Muscle of back (tissue), 11 donors: ENCODE data around the gene UBE2O. TPM values are rescaled to one million over a fixed set of nuclear protein-coding genes. Genes with fewer than 3 reads are reported as not detected.

Experiments
- DNase-seq, 3 donors: peaks; one replicate each; pipeline versions ENCODE4 v3.0.0 to v3.0.0-alpha.2; 2013
- polyA plus RNA-seq, 10 donors: library from polyadenylated mRNA; unstranded; fragments of 120-200 nt; gene quantifications; one replicate each; pipeline ENCODE4 v1.2.1, GENCODE V29; 2013; ENCODE audit not compliant: insufficient read length in 10 of 10

Gene UBE2O
- polyA plus RNA-seq, 10 donors = 13.0 to 24.8 (median 16.2) TPM

DNA sequence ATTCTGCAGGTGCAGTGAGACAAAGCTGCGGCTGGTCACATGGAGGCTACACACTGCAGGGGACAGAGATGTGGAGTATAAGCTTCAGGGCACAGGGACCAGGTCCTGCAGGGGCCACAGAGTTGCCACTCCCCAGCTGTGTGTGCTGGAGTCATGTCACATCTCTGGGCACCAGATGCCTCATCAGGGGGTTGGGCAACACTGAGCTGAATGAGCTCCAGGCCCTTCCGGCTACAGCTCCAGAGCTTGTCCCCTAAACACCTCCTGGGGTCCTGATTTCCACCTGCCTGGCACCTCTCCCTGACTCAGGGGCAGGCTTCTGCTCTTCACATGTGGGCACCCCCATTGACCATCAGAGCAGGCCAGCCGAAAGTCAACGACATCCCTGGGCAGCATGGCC is 36.1 kb downstream of the UBE2O start:
- no peak for DNase-seq

DNA sequence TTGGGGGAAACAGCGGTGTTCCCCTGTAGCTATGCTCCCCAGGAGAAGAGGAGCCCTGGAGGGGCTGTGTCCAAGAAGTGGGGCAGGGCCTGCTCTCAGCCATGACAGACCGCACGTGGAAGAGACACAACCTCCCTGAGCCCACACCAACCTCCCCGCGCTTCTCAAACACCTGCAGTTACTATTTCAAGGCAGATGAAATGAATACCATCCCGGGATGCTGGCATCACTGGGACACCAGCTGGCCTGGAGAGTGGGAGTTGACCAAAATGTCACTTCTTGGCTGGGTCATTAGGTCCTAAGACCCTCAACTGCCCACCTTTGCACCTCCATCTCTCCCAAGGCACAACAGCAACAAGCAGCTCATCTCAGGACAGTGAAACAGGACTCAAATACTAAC is 36.5 kb downstream of the UBE2O start:
- no peak for DNase-seq

DNA sequence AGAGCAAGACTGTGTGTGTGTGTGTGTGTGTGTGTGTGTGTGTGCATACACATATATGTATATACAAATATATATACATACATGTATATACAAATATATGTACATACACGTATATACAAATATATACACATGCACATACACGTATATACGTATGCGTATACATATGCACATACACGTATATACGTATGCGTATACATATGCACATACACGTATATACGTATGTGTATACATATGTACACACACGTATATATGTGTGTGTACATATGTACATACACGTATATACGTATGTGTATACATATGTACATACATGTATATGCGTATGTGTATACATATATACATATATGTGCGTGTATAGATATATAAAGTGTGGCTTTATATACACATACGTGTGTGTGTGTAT is 37.2 kb downstream of the UBE2O start:
- no peak for DNase-seq

DNA sequence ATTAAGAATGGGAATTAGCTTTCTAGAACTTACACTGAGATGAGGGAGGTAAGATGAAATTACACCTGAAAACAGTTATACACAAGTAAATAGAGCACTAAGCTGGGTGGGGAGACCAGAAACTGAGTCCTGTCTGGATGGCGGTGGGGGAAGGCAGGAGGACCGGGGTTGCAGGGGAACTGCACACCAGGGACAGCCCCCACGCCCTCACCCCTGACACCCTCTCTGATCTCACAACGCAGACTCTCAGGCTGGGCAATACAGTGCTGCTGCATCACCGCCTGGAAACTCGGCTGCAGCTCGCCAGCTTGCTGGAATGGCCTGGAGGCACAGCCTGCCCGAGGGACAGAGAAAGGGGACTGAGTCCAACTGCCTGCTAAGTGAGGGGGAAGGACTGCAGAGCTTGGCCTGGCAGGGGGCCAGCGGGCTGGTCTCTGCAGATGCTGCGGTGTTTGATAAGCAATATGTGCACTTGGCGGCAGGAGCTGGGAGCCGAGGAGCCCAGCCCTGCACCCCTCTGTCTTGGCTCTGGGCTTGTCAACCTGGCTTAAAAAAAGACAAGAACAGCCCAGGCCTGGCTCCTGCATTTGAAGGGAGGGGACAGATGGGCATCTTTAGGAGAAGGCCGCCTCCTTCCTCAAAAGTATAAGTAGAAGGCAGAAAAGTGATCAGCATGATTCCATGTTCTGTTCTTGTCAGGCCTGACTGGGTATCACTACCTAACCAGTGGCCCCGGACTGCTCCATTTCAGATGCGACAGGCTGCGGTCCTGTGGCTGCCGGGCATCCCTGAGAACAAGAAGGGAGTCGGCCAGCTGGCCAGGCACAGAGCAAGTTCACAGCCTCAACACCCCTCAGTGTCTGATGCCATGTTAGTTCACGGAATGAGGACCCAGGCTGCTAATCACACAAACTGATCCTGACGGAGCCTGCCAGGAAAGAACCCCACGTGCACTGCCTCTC is 38.3 kb downstream of the UBE2O start:
- peak; percentile 51 to 84 (median 76) for DNase-seq

DNA sequence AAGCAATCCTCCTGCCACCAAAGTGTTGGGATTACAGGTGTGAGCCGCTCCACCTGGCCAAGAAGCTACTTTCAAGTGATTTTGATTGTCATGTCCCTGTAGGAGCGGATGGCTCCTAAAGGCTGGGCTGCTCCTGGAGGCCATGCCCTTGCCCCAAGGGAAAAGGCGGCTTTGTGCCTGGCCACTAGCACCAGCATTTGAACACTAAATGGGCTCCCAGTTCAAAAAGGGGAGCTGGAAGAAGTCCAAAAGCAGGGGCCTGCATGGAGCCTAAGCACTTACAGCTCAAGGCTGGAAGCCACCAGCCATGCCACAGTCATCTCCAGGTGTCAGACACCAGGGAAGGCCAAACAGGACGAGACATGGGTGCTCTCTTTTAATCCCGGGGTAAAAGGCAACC is 41.7 kb downstream of the UBE2O start:
- no peak for DNase-seq

DNA sequence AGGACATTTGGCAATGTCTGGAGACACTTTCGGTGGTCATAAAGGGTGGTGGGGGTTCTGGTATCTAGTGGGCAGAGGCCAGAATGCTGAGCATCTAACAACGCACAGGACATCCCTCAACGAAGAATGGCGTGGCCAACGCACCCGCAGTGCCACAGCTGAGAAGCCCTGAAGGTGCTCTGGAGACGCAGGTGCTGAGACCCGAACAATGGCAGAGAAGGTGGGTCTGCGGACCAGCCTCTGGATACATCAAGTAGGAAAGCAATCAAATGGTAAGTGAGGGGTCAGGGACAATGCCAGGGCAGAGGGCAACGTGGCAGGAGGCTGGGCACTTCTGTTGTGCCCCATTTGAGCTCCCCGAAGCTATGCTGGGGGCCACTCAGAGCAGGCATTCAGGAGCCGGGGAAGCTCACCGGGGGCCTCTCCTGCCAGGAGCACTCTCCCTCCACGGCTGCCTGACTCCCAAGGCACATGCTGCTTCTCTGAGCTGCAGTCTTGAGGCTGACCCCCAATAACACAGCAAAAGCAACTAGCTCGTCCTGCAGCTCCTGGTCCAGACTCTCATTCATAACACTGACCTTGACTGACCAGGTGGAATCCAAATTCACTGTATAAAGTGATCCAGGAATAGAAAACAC is 42.5 kb downstream of the UBE2O start:
- no peak for DNase-seq

DNA sequence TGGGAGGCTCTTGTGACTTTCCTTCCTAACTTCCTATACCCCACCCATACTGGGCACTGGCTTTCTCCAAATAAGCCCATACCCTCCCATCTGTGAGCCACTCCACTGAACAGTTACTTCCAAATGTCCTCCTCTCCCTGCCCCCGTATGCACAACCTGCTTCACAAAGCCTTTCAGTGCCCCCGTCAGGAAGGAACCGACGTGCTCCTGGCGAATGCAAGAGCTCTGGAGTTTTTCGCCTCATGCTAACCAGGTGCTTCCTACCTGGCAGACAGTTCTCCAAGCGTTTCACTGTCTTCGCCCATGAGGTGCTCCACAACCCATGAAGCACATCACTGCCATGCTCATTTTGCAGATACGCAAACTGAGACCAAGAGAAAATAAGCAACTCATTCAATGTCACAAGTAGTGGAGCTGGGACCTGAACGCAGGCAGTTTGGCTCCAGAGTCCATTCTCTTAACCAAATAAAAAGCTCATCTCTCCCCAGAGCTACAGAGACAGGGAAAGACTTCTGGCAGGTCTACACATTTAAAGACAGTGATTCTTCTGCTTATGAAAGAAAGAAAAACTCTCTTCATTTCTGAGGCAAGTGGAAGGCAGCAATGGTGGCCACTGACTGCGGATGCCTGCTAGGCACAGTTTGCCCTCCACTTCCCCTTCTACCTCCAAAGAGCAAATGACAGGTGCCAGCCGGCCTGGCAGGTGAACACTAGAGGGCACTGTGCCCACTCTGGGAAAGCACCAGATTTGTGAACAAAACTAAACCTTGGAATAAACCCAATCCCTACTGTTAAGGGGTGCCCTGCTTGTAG is 44.7 kb downstream of the UBE2O start:
- peak in 1 of 3 donors; percentile 52 for DNase-seq

DNA sequence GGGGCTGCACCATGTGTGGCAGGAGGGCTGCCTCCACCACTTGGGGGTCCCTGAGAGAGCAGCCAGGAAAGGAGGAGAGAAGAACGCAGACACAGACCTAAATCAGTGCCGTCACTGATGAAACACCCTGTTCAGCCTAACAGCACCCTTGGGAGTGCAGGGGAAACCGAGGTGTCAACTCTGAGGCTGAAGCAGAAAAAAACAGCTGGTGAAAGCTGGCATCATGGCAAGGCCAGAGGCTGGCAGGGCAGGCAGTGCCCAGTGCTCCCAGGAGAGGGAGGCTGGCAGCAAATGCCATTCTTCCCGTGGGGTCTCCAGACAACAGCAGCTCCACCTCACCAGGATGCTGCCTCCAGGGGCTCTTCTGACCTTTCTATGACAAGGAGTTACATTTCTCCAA is 45.4 kb downstream of the UBE2O start:
- no peak for DNase-seq

DNA sequence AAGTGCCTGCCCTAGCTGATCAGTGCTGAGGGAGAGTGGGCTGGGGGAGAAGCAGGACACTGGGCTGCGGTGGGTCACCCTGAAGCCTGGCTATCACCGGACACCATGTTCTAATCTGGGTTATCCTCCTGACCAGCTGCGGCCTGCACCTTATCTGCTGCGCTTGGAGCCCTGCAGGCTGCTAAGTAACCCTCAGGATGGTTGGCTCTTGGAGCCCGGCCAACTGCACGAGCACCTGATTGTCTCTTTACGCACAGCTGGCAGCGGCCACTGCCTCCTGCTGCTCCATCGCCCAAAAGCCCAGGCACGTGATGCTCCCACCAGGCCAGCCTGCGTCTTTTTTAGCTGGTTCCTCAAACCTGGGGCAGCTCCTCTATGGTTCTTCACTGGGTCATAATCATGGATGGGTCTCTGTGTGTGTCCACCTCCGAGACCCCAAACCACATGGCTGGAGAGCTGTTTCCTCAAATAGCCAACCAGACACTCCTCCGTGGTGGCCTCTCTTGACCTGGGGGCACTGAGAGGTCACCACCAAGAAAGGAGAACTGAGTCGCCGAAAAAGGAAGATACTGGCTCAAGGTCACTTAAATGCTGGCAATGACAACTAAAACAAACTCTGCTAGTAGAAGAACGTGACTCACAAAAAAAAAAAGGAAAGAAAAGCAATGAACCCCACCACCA is 46.8 kb downstream of the UBE2O start:
- DNase-seq = no peak

- DNase-seq = no peak
Measured at GRCh38 chr17:76405607-76405966, 47.4 kb downstream of the UBE2O start.

DNA sequence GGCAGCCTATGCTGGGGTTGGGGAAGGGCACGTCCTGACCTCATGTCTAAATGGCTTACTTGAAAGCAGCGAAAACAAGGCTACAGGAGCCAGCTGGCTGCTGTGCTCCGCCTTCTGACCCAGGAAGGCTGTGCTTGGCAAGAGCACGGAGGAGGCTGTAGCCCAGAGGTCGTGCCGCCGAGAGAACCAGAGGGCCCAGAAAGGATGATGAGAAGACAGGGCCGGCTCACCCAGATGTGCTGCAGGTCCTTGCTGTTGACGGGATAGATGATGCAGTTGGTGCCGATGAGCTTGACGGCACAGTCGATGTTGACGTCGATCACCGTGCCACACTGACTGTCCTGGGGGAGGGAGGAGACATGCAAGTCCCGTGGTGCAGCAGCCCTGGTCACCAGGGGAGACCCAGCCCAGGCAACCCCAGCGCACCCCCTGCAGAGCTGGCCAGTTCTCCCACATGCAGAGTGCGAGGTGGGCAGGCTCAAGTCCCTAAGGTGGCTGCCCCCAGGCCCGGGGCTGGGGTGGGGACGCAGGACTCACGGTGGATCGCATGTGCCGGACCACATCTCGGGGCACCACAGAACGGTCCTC is 47.9 kb downstream of the UBE2O start:
- DNase-seq = no peak

DNA sequence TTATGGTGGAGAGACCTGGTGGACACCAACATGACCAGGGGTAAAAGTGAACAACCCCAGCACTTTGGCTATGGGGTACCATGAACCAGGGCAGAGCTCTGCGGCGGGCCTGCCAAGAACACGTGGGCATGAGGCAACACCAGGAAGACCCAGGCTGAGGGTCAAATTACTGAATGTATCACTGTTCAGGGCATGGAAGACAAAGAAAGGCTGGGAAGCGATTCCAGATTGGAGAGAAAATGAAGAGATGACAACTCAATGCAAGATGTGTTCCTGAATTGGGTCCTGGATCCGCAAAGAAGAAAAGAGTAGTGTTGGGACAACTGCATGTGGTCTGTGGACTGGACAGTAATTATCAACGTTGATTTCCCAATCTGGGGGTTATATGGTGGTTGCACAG is 48.7 kb downstream of the UBE2O start:
- DNase-seq = no peak

DNA sequence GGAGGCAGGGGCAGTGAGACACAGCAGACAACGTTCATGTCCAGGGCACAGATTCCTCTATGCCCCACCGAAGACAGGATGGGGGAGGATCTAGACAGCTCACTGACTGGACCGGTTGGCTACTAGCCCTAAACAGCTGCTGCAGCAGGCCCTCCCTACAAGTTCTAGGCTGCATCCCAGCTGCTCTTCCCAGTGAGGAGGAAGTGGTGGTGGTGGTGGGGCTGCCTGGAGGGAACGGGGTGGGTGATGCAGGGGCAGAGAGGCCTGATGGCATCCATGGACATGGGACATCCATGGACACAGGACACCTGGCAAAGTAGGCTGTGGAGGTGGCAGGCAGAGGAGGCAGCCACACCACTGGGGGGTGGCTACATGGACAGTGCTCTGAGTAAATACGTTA is 50.2 kb downstream of the UBE2O start:
- DNase-seq = no peak

DNA sequence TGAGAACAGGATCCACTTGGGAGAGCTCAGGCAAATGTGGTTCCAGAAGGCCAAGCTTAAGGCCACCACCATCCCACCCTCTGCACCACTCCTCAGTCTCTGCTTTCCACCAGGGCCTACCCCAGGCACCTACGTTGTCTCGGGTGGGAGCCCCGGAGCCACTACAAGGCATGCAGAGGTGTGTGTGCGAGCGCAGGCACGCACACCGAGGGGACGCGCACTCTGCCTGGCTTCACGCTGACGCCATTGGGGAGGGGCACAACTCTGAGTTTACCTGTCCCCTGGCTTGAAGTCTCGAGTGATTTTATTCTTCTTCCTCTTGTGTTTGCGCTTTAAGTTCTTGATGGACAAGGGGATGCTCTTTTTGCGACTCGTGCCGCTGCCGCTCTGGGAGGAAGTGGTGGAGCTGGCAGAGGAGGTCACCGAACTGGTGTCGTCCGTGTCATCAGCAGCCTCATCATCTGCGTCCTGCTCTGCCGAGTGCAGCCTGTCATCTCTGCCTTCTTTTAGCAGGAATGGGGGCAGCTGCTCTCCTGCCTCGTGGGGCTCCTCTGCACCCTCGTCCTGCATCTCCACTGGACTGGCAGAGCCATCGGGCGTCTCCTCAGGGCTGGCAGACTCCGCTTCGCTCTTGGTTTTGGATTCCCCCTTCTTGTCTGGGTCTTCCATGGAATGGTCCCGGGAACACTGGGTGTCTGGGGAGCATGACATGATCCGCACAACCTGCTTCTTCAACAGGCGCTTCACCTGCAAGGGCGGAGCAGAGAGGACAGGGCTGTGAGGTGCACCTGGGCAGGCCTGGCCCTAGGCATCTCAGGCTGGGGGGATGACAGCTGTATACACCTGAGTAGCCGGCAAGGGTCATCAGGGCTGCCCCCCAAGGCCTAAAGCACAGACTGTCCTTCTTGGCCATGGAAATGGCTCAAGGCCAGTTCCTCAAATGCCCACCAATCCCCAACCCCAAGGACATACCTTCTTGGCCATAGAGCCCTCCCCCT is 53.5 kb downstream of the UBE2O start:
- DNase-seq = no peak

DNA sequence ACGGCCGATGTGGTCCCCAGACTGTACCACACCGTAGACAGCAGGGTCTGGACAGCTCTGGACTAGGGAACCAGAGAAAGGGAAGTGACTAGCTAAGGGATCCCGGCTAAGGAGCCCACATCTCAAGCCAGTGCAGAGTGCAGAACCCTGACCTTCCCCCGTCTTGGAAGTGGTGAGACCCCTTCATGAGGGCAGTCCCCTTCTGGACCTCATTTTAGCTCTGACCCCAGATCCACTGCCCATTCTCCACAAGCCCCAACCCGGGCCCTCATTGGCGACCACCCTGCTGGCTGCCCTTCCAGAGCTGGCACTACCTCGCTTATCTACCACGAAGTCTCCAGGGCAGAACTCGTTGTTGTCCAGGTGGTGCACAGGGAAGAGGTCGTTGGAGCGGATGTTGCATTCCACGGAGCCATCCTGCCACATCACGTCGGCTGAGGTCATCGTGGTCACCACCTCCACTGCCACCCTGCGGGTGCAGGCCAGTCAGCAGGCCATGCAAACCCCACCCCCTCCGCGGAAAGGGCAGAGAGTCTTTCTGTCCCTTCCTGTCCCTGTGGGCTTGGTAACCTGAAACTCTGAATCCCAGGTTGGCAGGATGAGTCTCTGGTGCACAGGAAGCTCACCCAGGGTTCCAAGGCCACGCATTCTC is 54.3 kb downstream of the UBE2O start:
- DNase-seq = no peak

GRCh38 chr17:76397687-76398522 is 55.0 kb downstream of the UBE2O start:
- peak; percentile 79 to 90 (median 88) for DNase-seq

DNA sequence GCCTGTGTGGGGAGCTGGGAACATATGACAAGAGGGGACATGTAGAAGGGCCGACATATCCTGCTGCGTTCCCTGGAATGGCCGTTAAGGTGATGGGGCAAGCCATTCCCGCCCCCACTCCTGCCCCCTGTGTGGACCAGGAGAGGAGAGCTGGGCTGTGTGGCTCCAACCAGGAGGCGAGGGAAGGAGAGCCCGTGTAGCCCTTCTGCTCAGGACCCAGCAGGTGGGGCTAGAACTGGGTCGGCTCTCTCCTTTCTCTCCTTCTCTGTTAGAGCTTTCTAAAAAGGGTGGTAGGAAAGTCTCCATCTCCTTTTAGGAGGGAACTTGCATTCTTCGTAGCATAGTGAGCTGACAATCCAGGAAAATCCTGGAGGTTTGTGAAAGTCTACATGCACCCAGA is 55.8 kb downstream of the UBE2O start:
- DNase-seq = no peak

DNA sequence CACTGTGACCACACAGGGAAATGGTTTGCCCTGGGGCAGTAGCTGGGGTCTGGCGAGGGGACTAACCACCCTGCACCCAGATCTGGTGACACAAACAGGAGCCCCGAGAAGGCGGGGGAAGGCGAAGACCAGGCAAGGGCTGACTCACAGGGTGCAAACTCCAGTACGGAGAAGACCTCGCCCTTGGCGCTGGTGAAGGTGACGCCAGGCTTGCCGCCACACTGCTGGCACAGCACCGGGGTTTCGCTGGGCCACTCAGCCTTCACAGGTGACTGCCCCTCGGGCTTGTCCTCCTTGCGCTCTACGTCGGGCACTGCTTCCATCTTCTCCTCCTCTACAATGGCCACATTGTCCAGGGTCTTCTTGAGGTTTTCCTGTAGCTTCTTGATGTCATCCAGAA is 57.0 kb downstream of the UBE2O start:
- DNase-seq = no peak

DNA sequence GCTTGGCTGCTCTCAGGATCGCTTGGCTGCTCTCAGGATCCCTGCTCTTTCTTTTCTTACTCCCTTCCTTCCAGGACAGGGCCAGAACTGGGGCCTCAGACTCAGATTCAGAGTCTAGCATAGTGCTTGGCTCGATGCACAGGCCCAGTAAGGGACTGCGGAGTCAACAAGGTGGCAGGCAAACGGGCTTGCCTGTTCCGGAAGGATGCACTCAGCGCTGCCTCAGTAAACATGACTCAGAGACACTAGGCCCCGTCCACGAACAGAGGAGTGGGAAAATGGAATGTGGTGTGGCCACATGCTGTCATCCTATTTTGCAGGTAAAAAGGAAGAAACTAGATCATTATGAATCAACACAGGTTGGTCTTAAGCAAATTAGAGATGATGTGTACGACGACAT is 58.8 kb downstream of the UBE2O start:
- no peak for DNase-seq
